ENCODE data around the gene ACSL4.
A peak's percentile ranks its signal among the peaks of the same experiment; 100 is the strongest.
"Not testable (repeated sequence)": the region's sequence is repeated elsewhere in the genome, so short reads cannot be mapped to it uniquely, and the experiment has no call there.

Gene ACSL4

GRCh38 chrX:109732807-109733612, at the start of gene ACSL4:
TSS of gene ACSL4 (minus strand) at chrX:109733257. CDS start at chrX:109683363, 49,894 bp downstream.
- DNase-seq, result peak; percentile 86

- DNase-seq, result no peak
Measured at GRCh38 chrX:109777749-109778148, 44.7 kb upstream of the ACSL4 start.

- DNase-seq, result no peak
Measured at GRCh38 chrX:109776986-109777385, 43.9 kb upstream of the ACSL4 start.

- DNase-seq, result no peak
Measured at GRCh38 chrX:109776432-109776831, 43.4 kb upstream of the ACSL4 start.

GRCh38 chrX:109775386-109775785, 42.3 kb upstream of the ACSL4 start:
- peak; percentile 55 for DNase-seq

- peak; percentile 79 for DNase-seq
Measured at GRCh38 chrX:109774706-109775105, 41.6 kb upstream of the ACSL4 start.

GRCh38 chrX:109774136-109774535, 41.1 kb upstream of the ACSL4 start:
- DNase-seq, result no peak

GRCh38 chrX:109773374-109773773, 40.3 kb upstream of the ACSL4 start:
- peak; percentile 72 for DNase-seq

GRCh38 chrX:109770780-109771179, 37.7 kb upstream of the ACSL4 start:
- DNase-seq, result no peak

- DNase-seq, result no peak
Measured at GRCh38 chrX:109760922-109761250, 27.8 kb upstream of the ACSL4 start.

GRCh38 chrX:109760209-109760921, 27.3 kb upstream of the ACSL4 start:
- DNase-seq, result peak; percentile 12

GRCh38 chrX:109753256-109753655, 20.2 kb upstream of the ACSL4 start:
- no peak for DNase-seq

GRCh38 chrX:109751698-109752097, 18.6 kb upstream of the ACSL4 start:
- no peak for DNase-seq

GRCh38 chrX:109749207-109749606, 16.1 kb upstream of the ACSL4 start:
- DNase-seq, result no peak

- no peak for DNase-seq
Measured at GRCh38 chrX:109747681-109748080, 14.6 kb upstream of the ACSL4 start.

- no peak for DNase-seq
Measured at GRCh38 chrX:109742722-109743121, 9.7 kb upstream of the ACSL4 start.

- DNase-seq, result not testable (repeated sequence)
Measured at GRCh38 chrX:109740896-109741295, 7.8 kb upstream of the ACSL4 start.

GRCh38 chrX:109740433-109740809, 7.4 kb upstream of the ACSL4 start:
- DNase-seq, result no peak

- DNase-seq, result peak; percentile 60
Measured at GRCh38 chrX:109739625-109740432, 6.8 kb upstream of the ACSL4 start.

GRCh38 chrX:109735202-109735744, 2.2 kb upstream of the ACSL4 start:
- DNase-seq, result no peak

GRCh38 chrX:109733613-109734083, 591 bp upstream of the ACSL4 start:
- DNase-seq, result peak; percentile 44

- DNase-seq, result peak; percentile 49
Measured at GRCh38 chrX:109732017-109732801, 848 bp downstream of the ACSL4 start.
